HG03135 (cell line): ENCODE results near the gene DR1.
"Not testable (repeated sequence)": the region's sequence is repeated elsewhere in the genome, so short reads cannot be mapped to it uniquely, and the experiment has no call there.

ENCODE experiments used
- ATAC-seq: cut with Tn5 transposase; IDR thresholded peaks from one replicate; pipeline ENCODE4 v1.9.1; 2021; ENCODE audit warnings: mild to moderate bottlenecking, moderate library complexity; ENCODE audit not compliant: unreplicated experiment

Gene DR1

GRCh38 chr1:93374334-93375106 is 28.8 kb downstream of the DR1 start:
- no peak for ATAC-seq

GRCh38 chr1:93384656-93385055 is 38.9 kb downstream of the DR1 start:
- ATAC-seq = no peak

- not testable (repeated sequence) for ATAC-seq
Observed at GRCh38 chr1:93386268-93386667, 40.6 kb downstream of the DR1 start.

- no peak for ATAC-seq
Observed at GRCh38 chr1:93394514-93394913, 48.8 kb downstream of the DR1 start.

- no peak for ATAC-seq
Observed at GRCh38 chr1:93395195-93395594, 49.5 kb downstream of the DR1 start.

GRCh38 chr1:93399781-93400180 is 54.1 kb downstream of the DR1 start:
- no peak for ATAC-seq

- ATAC-seq = no peak
Observed at GRCh38 chr1:93408203-93408602, 62.5 kb downstream of the DR1 start.

- no peak for ATAC-seq
Observed at GRCh38 chr1:93411000-93411399, 65.3 kb downstream of the DR1 start.

- ATAC-seq = no peak
Observed at GRCh38 chr1:93414749-93415148, 69.0 kb downstream of the DR1 start.

- ATAC-seq = no peak
Observed at GRCh38 chr1:93415296-93415695, 69.6 kb downstream of the DR1 start.

- no peak for ATAC-seq
Observed at GRCh38 chr1:93416183-93416582, 70.5 kb downstream of the DR1 start.
